ENCODE results near the gene CXCL16.

- TF ChIP-seq CTCF (IDR thresholded peaks at IDR 0.05; ENCODE audit: low read length) (no peak), EZH2 (IDR thresholded peaks at IDR 0.05; ENCODE audit: borderline replicate concordance, low read length) (no peak)
These were observed 18.9 kb downstream of the CXCL16 start for GRCh38 chr17:4720787-4721186.

Data from OCI-LY1 (cell line).